ENCODE results near the gene KBTBD7. TPM values are rescaled to one million over a fixed set of nuclear protein-coding genes. Genes with fewer than 3 reads are reported as not detected.
A peak's percentile ranks its signal among the peaks of the same experiment; 100 is the strongest.
"Not testable (repeated sequence)": the region's sequence is repeated elsewhere in the genome, so short reads cannot be mapped to it uniquely, and the experiment has no call there.

Gene KBTBD7
- polyA plus RNA-seq, 3 donors = 0.43 to 7.7 (median 5.5) TPM

- Mint-ChIP-seq H3K27me3 (ENCODE audit: low read depth in 3 of 3) (peaks cover 0 to 2% (median 0%) of the 10 kb centered on the region in 3 donors), H3K4me3 (peak overlapping the region in 1 of 2 donors; percentile 35), H3K4me1 (peaks cover 26% of the 10 kb centered on the region), H3K36me3 (peaks cover 5 to 7% of the 10 kb centered on the region in 2 donors), H3K9me3 (peaks cover 8 to 46% (median 26%) of the 10 kb centered on the region in 7 donors), H3K27ac (peak overlapping the region; percentile 94 to 98 (median 96))
- peaks cover 26 to 30% of the 10 kb centered on the region in 2 donors for H3K9me3 ChIP-seq (replicated peaks in 1 of 2; ENCODE audit: control insufficient read depth in 1 of 2, insufficient read depth in 1 of 2, low read length in 2 of 2)
- peak; percentile 78 to 86 (median 79) for DNase-seq
- H3K79me2 ChIP-seq (ENCODE audit: insufficient read depth, low read length) = no peaks in the 10 kb centered on the region
- peaks cover 22 to 25% of the 10 kb centered on the region in 2 donors for H3K4me1 ChIP-seq (ENCODE audit: control insufficient read depth in 1 of 2, insufficient read depth in 2 of 2, low read length in 2 of 2)
- H3K9ac ChIP-seq (ENCODE audit: insufficient read depth, low read length, poor library complexity, severe bottlenecking) = peak overlapping the region; percentile 64
- H3K27ac ChIP-seq (ENCODE audit: low read depth in 1 of 2, low read length in 2 of 2) = peak overlapping the region; percentile 75 to 91
- no peak overlapping the region for H3K4me3 ChIP-seq (replicated peaks in 1 of 3; ENCODE audit: low read depth in 2 of 3, low read length in 3 of 3)
- TF ChIP-seq CTCF (IDR thresholded peaks at IDR 0.05) = no peak
- no peaks in the 10 kb centered on the region for H4K20me1 ChIP-seq (ENCODE audit: insufficient read depth, low read length)
- no peaks in the 10 kb centered on the region for H3K36me3 ChIP-seq (replicated peaks in 1 of 2; ENCODE audit: control insufficient read depth in 1 of 2, insufficient read depth in 2 of 2, low read length in 2 of 2)
- intact Hi-C loops (cut with micrococcal nuclease) = no loop called here
- no peaks in the 10 kb centered on the region for H3K27me3 ChIP-seq (ENCODE audit: control insufficient read depth in 2 of 2, insufficient read depth in 2 of 2, low read length in 2 of 2)
- H2AFZ ChIP-seq (ENCODE audit: insufficient read depth, low read depth, low read length, poor library complexity, severe bottlenecking) = no peak overlapping the region
- H3K4me2 ChIP-seq (replicated peaks; ENCODE audit: extremely low read depth, low read length, poor library complexity, severe bottlenecking) = peak overlapping the region; percentile 24
- no CpG with 5 or more reads among the region's 7 CpGs for WGBS (ENCODE audit: insufficient coverage)
Observed at GRCh38 chr13:41178040-41178439, 16.3 kb downstream of the KBTBD7 start.

GRCh38 chr13:41177616-41178015 is 16.8 kb downstream of the KBTBD7 start:
- Histone ChIP-seq H3K9me3 (replicated peaks in 1 of 2; ENCODE audit: control insufficient read depth in 1 of 2, insufficient read depth in 1 of 2, low read length in 2 of 2) (peaks cover 26 to 30% of the 10 kb centered on the region in 2 donors), H2AFZ (ENCODE audit: insufficient read depth, low read depth, low read length, poor library complexity, severe bottlenecking) (no peak overlapping the region), H4K20me1 (ENCODE audit: insufficient read depth, low read length) (no peaks in the 10 kb centered on the region), H3K79me2 (ENCODE audit: insufficient read depth, low read length) (no peaks in the 10 kb centered on the region), H3K36me3 (replicated peaks in 1 of 2; ENCODE audit: control insufficient read depth in 1 of 2, insufficient read depth in 2 of 2, low read length in 2 of 2) (no peaks in the 10 kb centered on the region), H3K27me3 (ENCODE audit: control insufficient read depth in 2 of 2, insufficient read depth in 2 of 2, low read length in 2 of 2) (no peaks in the 10 kb centered on the region), H3K4me2 (replicated peaks; ENCODE audit: extremely low read depth, low read length, poor library complexity, severe bottlenecking) (peak overlapping the region; percentile 15), H3K27ac (ENCODE audit: low read depth in 1 of 2, low read length in 2 of 2) (peak overlapping the region; percentile 68 to 91), H3K4me1 (ENCODE audit: control insufficient read depth in 1 of 2, insufficient read depth in 2 of 2, low read length in 2 of 2) (peaks cover 22 to 25% of the 10 kb centered on the region in 2 donors), H3K4me3 (replicated peaks in 1 of 3; ENCODE audit: low read depth in 2 of 3, low read length in 3 of 3) (no peak overlapping the region), H3K9ac (ENCODE audit: insufficient read depth, low read length, poor library complexity, severe bottlenecking) (peak overlapping the region; percentile 64)
- no peak for TF ChIP-seq CTCF (IDR thresholded peaks at IDR 0.05)
- WGBS (ENCODE audit: insufficient coverage) = no CpG with 5 or more reads among the region's 2 CpGs
- Mint-ChIP-seq H3K27me3 (ENCODE audit: low read depth in 3 of 3) (peaks cover 0 to 2% (median 0%) of the 10 kb centered on the region in 3 donors), H3K9me3 (peaks cover 10 to 50% (median 27%) of the 10 kb centered on the region in 7 donors), H3K4me3 (peak overlapping the region in 1 of 2 donors; percentile 35), H3K36me3 (peaks cover 5 to 7% of the 10 kb centered on the region in 2 donors), H3K27ac (peak overlapping the region; percentile 94 to 98 (median 96)), H3K4me1 (peaks cover 26% of the 10 kb centered on the region)
- DNase-seq = peak; percentile 64 to 82 (median 70)
- intact Hi-C loops (cut with micrococcal nuclease) = no loop called here

- H3K4me2 ChIP-seq (replicated peaks; ENCODE audit: extremely low read depth, low read length, poor library complexity, severe bottlenecking); H2AFZ ChIP-seq (ENCODE audit: insufficient read depth, low read depth, low read length, poor library complexity, severe bottlenecking); H3K27me3 ChIP-seq (ENCODE audit: control insufficient read depth in 2 of 2, insufficient read depth in 2 of 2, low read length in 2 of 2); H3K36me3 ChIP-seq (replicated peaks in 1 of 2; ENCODE audit: control insufficient read depth in 1 of 2, insufficient read depth in 2 of 2, low read length in 2 of 2); intact Hi-C loops (cut with micrococcal nuclease); H4K20me1 ChIP-seq (ENCODE audit: insufficient read depth, low read length); H3K36me3 Mint-ChIP-seq; H3K4me3 ChIP-seq (replicated peaks in 1 of 3; ENCODE audit: low read depth in 2 of 3, low read length in 3 of 3); H3K27ac Mint-ChIP-seq; H3K27ac ChIP-seq (ENCODE audit: low read depth in 1 of 2, low read length in 2 of 2); H3K79me2 ChIP-seq (ENCODE audit: insufficient read depth, low read length); H3K27me3 Mint-ChIP-seq (ENCODE audit: low read depth in 3 of 3); DNase-seq; H3K4me3 Mint-ChIP-seq; H3K9ac ChIP-seq (ENCODE audit: insufficient read depth, low read length, poor library complexity, severe bottlenecking): not testable (repeated sequence)
- H3K9me3 ChIP-seq (replicated peaks in 1 of 2; ENCODE audit: control insufficient read depth in 1 of 2, insufficient read depth in 1 of 2, low read length in 2 of 2) = peaks cover 30 to 31% of the 10 kb centered on the region in 2 donors
- H3K4me1 ChIP-seq (ENCODE audit: control insufficient read depth in 1 of 2, insufficient read depth in 2 of 2, low read length in 2 of 2) = peaks cover 22 to 25% of the 10 kb centered on the region in 2 donors
- H3K9me3 Mint-ChIP-seq = peaks cover 11 to 52% (median 29%) of the 10 kb centered on the region in 7 donors
- peaks cover 26% of the 10 kb centered on the region for H3K4me1 Mint-ChIP-seq
- 100% methylated on average over 1 of the region's 8 CpGs for WGBS (ENCODE audit: insufficient coverage)
Observed at GRCh38 chr13:41175576-41175975, 18.8 kb downstream of the KBTBD7 start.
